H9 (cell line): Measurements from ENCODE around the gene GRID1. TPM values are rescaled to one million over a fixed set of nuclear protein-coding genes. Genes with fewer than 3 reads are reported as not detected.

Experiments used
- DNase-seq: peaks from one replicate; pipeline ENCODE4 v3.0.0-alpha.2; 2017
- H2AFZ ChIP-seq: one replicate; pipeline ENCODE4 v1.6.1; 2013; ENCODE audit warnings: mild to moderate bottlenecking, low read length, control low read depth, moderate library complexity
- H2AK5ac ChIP-seq: 2 replicates; pipeline ENCODE4 v1.6.1; 2013; ENCODE audit warnings: low read length, control low read depth, mixed read lengths; ENCODE audit not compliant: insufficient read length
- H2BK120ac ChIP-seq: one replicate; pipeline ENCODE4 v1.6.1; 2013; ENCODE audit warnings: low read depth, mild to moderate bottlenecking, low read length, control low read depth, inconsistent platforms; ENCODE audit not compliant: poor library complexity, severe bottlenecking
- H2BK12ac ChIP-seq: 2 replicates; pipeline ENCODE4 v1.6.1; 2013; ENCODE audit warnings: low read length, control low read depth, mixed read lengths, low read depth; ENCODE audit not compliant: insufficient read length
- H2BK15ac ChIP-seq: 2 replicates; pipeline ENCODE4 v1.6.1; 2013; ENCODE audit warnings: low read depth, low read length, control low read depth
- H2BK20ac ChIP-seq: one replicate; pipeline ENCODE4 v1.6.1; 2013; ENCODE audit warnings: low read depth, mild to moderate bottlenecking, low read length, control low read depth, inconsistent platforms; ENCODE audit not compliant: poor library complexity, severe bottlenecking
- H2BK5ac ChIP-seq: 2 replicates; pipeline ENCODE4 v1.6.1; 2013; ENCODE audit warnings: low read length, control low read depth, mixed read lengths; ENCODE audit not compliant: insufficient read length
- H3K14ac ChIP-seq: 2 replicates; pipeline ENCODE4 v1.6.1; 2013; ENCODE audit warnings: low read length, control low read depth; ENCODE audit not compliant: insufficient read depth
- H3K18ac ChIP-seq: 2 replicates; pipeline ENCODE4 v1.6.1; 2013; ENCODE audit warnings: low read depth, mild to moderate bottlenecking, mixed read lengths, low read length, control low read depth; ENCODE audit not compliant: insufficient read length
- H3K23ac ChIP-seq: 2 replicates; pipeline ENCODE4 v1.6.1; 2013; ENCODE audit warnings: low read length, control low read depth, mixed read lengths, low read depth; ENCODE audit not compliant: insufficient read length
- H3K23me2 ChIP-seq: 2 replicates; pipeline ENCODE4 v1.6.1; 2013; ENCODE audit warnings: low read depth, mild to moderate bottlenecking, mixed read lengths, low read length, control low read depth; ENCODE audit not compliant: insufficient read length, poor library complexity, severe bottlenecking
- H3K27ac ChIP-seq: 2 replicates; pipeline ENCODE4 v1.5.1; 2013; ENCODE audit warnings: low read length, control low read depth, mixed read lengths, low read depth; ENCODE audit not compliant: insufficient read length
- H3K27me3 ChIP-seq: 2 replicates; pipeline ENCODE4 v1.6.1; 2013; ENCODE audit warnings: low read length, control low read depth, inconsistent platforms; ENCODE audit not compliant: insufficient read depth
- H3K4ac ChIP-seq: 2 replicates; pipeline ENCODE4 v1.6.1; 2013; ENCODE audit warnings: low read depth, mild to moderate bottlenecking, control low read depth, inconsistent platforms, low read length, moderate library complexity
- H3K4me1 ChIP-seq: 2 replicates; pipeline ENCODE4 v1.6.1; 2013; ENCODE audit warnings: low read length, control low read depth, inconsistent platforms; ENCODE audit not compliant: insufficient read depth
- H3K4me2 ChIP-seq: 2 replicates; pipeline ENCODE4 v1.6.1; 2013; ENCODE audit warnings: low read length, control low read depth, mixed read lengths; ENCODE audit not compliant: insufficient read length, insufficient read depth
- H3K56ac ChIP-seq: 2 replicates; pipeline ENCODE4 v1.6.1; 2013; ENCODE audit warnings: low read depth, mild to moderate bottlenecking, mixed read lengths, low read length, control low read depth; ENCODE audit not compliant: insufficient read length
- H3K79me1 ChIP-seq: 2 replicates; pipeline ENCODE4 v1.6.1; 2013; ENCODE audit warnings: low read depth, mild to moderate bottlenecking, moderate library complexity, low read length, control low read depth, inconsistent platforms; ENCODE audit not compliant: insufficient read depth, poor library complexity, severe bottlenecking
- H3K79me2 ChIP-seq: 2 replicates; pipeline ENCODE4 v1.6.1; 2013; ENCODE audit warnings: low read length, control low read depth, inconsistent platforms; ENCODE audit not compliant: insufficient read depth
- H3K9ac ChIP-seq: 2 replicates; pipeline ENCODE4 v1.6.1; 2013; ENCODE audit warnings: low read length, control low read depth, mixed read lengths; ENCODE audit not compliant: insufficient read length; ENCODE audit errors: extremely low read depth
- H3K9me3 ChIP-seq: one replicate; pipeline ENCODE4 v1.6.1; 2013; ENCODE audit warnings: low read depth, low read length, inconsistent platforms; ENCODE audit not compliant: control insufficient read depth
- H3T11ph ChIP-seq: one replicate; pipeline ENCODE4 v1.6.1; 2013; ENCODE audit warnings: mild to moderate bottlenecking, low read length, control low read depth, inconsistent platforms
- H4K20me1 ChIP-seq: one replicate; pipeline ENCODE4 v1.6.1; 2013; ENCODE audit not compliant: control insufficient read depth, insufficient read length, insufficient read depth
- H4K5ac ChIP-seq: 2 replicates; pipeline ENCODE4 v1.6.1; 2013; ENCODE audit warnings: low read depth, mild to moderate bottlenecking, mixed read lengths, low read length, control low read depth; ENCODE audit not compliant: insufficient read length
- H4K8ac ChIP-seq: replicated peaks from 2 replicates; pipeline ENCODE4 v1.6.1; 2013; ENCODE audit warnings: low read length, control low read depth, mixed read lengths, low read depth; ENCODE audit not compliant: insufficient read length
- H4K91ac ChIP-seq: 2 replicates; pipeline ENCODE4 v1.6.1; 2013; ENCODE audit warnings: low read depth, mild to moderate bottlenecking, moderate library complexity, mixed read lengths, low read length, control low read depth; ENCODE audit not compliant: insufficient read length
- H3K27ac Mint-ChIP-seq, 3 experiments: 2 replicates in 2 of 3; 3 replicates in 1 of 3; pipeline ENCODE4 v1.8.0; 2020 to 2021; ENCODE audit warnings: mixed read lengths in 3 of 3, mild to moderate bottlenecking in 1 of 3, moderate library complexity in 1 of 3
- H3K27me3 Mint-ChIP-seq: 2 replicates; pipeline ENCODE4 v1.8.0; 2021; ENCODE audit warnings: low read depth, mild to moderate bottlenecking, moderate library complexity, mixed read lengths
- H3K36me3 Mint-ChIP-seq, 3 experiments: 2 replicates in 2 of 3; 3 replicates in 1 of 3; pipeline ENCODE4 v1.8.0; 2020 to 2021; ENCODE audit warnings: low read depth in 3 of 3, mixed read lengths in 3 of 3; ENCODE audit not compliant: insufficient read depth in 1 of 3
- H3K4me1 Mint-ChIP-seq, 2 experiments: 2 replicates each; pipeline ENCODE4 v1.8.0; 2020; ENCODE audit warnings: mixed read lengths in 2 of 2
- H3K4me3 Mint-ChIP-seq, 2 experiments: 2 replicates in 1 of 2; 3 replicates in 1 of 2; pipeline ENCODE4 v1.8.0; 2020 to 2021; ENCODE audit warnings: mild to moderate bottlenecking in 2 of 2, mixed read lengths in 2 of 2, moderate library complexity in 1 of 2
- H3K9me3 Mint-ChIP-seq, 2 experiments: 2 replicates in 1 of 2; 3 replicates in 1 of 2; pipeline ENCODE4 v1.8.0; 2020; ENCODE audit warnings: mild to moderate bottlenecking in 2 of 2, mixed read lengths in 2 of 2, moderate library complexity in 1 of 2
- CTCF ChIP-seq: fragments of 200-600 bp; sonication (generic); conservative IDR thresholded peaks from 3 replicates; pipeline ENCODE4 v1.8.0; 2021; ENCODE audit warnings: antibody characterized with exemption, mild to moderate bottlenecking
- WGBS: extraction: QIAGEN DNeasy Blood & Tissue Kit; methylation state at CpG from one replicate; pipeline ENCODE4 v1.1.7; 2013; ENCODE audit warnings: missing lambda C conversion rate, low lambda C conversion rate, mixed read lengths; ENCODE audit not compliant: insufficient read length; ENCODE audit errors: extremely low coverage; 5-methylcytosine and 5-hydroxymethylcytosine counted together
- total RNA-seq: library from RNA; stranded (reverse); gene quantifications from 2 replicates; pipeline ENCODE4 v1.2.1, GENCODE V29; 2021

GRID1 gene
- total RNA-seq, 1 experiment from 2014 or later, result 0.35 TPM

- H2BK120ac ChIP-seq, result no peak overlapping the region
- no peak overlapping the region for H3K4me2 ChIP-seq
- peak; percentile 10 for DNase-seq
- H4K20me1 ChIP-seq, result no peaks in the 10 kb centered on the region
- WGBS, result no CpG with 5 or more reads among the region's 5 CpGs
- H3K27ac ChIP-seq, result no peak overlapping the region
- H3K79me2 ChIP-seq, result no peaks in the 10 kb centered on the region
- H3K4me1 ChIP-seq, result no peaks in the 10 kb centered on the region
- no peak overlapping the region for H2BK12ac ChIP-seq
- Mint-ChIP-seq H3K36me3 (no peaks in the 10 kb centered on the region; a peak in 1 of 7 replicates), H3K4me3 (no peak overlapping the region), H3K27ac (peak overlapping the region in 2 of 3 experiments; percentile 26 to 30; a peak in 2 of 7 replicates), H3K4me1 (peaks cover 8 to 17% of the 10 kb centered on the region in 2 experiments), H3K9me3 (no peaks in the 10 kb centered on the region; a peak in 1 of 5 replicates), H3K27me3 (peaks cover 2% of the 10 kb centered on the region)
- no peak overlapping the region for H3K9ac ChIP-seq
- no peaks in the 10 kb centered on the region for H3K9me3 ChIP-seq
- no peak overlapping the region for H4K8ac ChIP-seq
- no peak overlapping the region for H3K14ac ChIP-seq
- no peak overlapping the region for H3K56ac ChIP-seq
- no peak overlapping the region for H4K5ac ChIP-seq
- H3K4ac ChIP-seq, result no peak overlapping the region
- no peak overlapping the region for H3K18ac ChIP-seq
- H2BK20ac ChIP-seq, result no peak overlapping the region
- H3K23ac ChIP-seq, result no peak overlapping the region
- H2AFZ ChIP-seq, result no peak overlapping the region
- no peak overlapping the region for H3T11ph ChIP-seq
- TF ChIP-seq CTCF, result no peak
- H2AK5ac ChIP-seq, result no peak overlapping the region
- H3K23me2 ChIP-seq, result no peaks in the 10 kb centered on the region
- H3K27me3 ChIP-seq, result no peaks in the 10 kb centered on the region
- no peak overlapping the region for H2BK15ac ChIP-seq
- no peak overlapping the region for H2BK5ac ChIP-seq
- no peaks in the 10 kb centered on the region for H3K79me1 ChIP-seq
- no peak overlapping the region for H4K91ac ChIP-seq
Observed at GRCh38 chr10:86316990-86317389, 49.6 kb downstream of the GRID1 start.
